T47D (cell line): ENCODE measurements around the gene POLR3C.

Experiments
- DNase-seq, 2 experiments: peaks; one replicate each; pipeline versions ENCODE4 v3.0.0 to v3.0.0-alpha.2; 2011 to 2012; ENCODE audit warnings: low read depth in 1 of 2, low spot score in 1 of 2
- JUND ChIP-seq: IDR thresholded peaks from 2 replicates; pipeline ENCODE4 v1.6.1; 2012; ENCODE audit warnings: low read depth
- in situ Hi-C: cut with HindIII; loops from 2 replicates; pipeline ENCODE4 v1.10.0; 2016; ENCODE audit warnings: low sequenced_read_pairs, low pct_unique_long_range_greater_than_20kb

Gene POLR3C

DNA sequence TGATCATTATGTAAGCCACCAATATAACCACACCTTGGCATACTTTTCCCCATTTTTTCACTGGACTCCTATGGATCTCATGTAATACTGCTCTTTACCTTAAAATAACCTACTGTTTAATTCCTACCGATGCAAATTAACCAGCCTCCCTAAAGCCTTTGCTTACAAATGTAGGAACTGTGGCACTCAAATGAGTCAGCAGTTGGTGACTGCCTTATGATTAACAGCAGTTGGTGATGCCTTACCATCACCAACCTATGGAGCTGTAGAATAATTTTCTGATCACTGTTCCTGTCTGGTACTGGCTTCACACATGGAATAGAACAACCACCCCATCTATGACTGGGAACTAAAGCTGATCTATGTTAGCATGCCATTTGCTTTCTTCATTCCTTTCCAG is 13.7 kb downstream of the POLR3C start:
- no peak for DNase-seq
- in situ Hi-C loops, result no loop called here
- TF ChIP-seq JUND, result no peak

DNA sequence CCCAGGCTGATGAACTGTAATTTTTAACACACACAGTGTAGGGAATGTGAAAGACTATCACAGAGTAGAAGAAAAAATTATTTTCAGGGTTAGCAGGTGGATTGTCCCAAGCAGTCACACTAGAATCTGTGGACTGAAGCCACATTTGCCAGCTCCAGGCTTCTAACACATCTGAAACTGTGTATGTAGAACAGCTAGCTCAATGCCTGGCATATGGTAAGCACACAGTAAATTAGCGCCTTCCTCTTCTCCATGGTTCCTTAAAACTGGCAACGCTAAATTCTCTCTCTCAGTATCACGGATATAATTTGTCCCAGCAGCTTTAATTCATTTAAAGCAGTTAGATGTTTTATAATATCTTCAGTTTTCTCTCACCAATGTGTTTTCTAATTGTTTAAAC is 19.0 kb downstream of the POLR3C start:
- no peak for TF ChIP-seq JUND
- no peak for DNase-seq
- in situ Hi-C loops, result no loop called here

DNA sequence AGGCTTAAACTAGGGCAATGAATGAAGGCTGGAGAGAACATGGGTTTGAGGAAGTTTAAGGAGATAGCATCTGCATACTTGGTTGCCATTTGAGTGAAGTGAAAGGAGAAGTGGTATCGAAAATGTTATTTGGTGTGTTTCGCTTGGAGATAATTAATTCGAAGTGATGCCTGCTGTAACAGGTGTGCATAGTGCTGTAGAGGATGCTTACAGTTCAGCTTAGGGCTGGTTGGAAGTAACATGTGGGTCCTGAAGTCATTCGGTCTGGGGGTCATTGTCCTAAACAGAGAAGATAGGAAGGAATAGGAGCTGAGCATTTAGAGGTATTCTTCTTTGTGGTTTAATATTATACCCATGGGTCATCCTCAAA is 21.1 kb downstream of the POLR3C start:
- no peak for TF ChIP-seq JUND
- in situ Hi-C loops, result no loop called here
- DNase-seq, result peak in 1 of 2 experiments; percentile 37

- in situ Hi-C loops, result no loop called here
- TF ChIP-seq JUND, result no peak
- DNase-seq, result peak; percentile 84 to 88
Observed at GRCh38 chr1:145845514-145846161, 21.6 kb downstream of the POLR3C start, which contains the start of gene NUDT17. Gene NUDT17 (plus strand): TSS chr1:145845630. CDS start chr1:145845641, 11 bp downstream.

DNA sequence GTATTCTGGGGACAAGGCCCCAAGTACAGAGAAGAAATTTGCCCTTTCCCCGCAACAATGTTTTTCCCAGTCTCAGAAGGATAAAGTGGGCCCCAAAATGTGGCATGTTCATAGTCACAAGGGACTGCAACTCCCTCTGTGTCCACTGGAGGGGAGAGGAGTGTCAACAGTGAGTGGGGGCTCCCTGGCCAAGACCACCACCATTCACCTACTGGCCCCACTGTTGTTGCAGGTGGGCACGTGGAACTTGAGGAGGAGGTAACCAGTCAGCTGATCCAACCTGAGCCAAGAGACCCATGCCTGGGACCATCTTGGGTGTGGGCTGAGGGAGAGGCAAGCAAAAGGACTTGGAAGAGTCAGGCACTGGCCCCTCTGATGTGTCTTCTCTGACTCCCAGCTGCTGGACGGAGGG is 22.2 kb downstream of the POLR3C start:
- in situ Hi-C loops, result no loop called here
- no peak for TF ChIP-seq JUND
- peak; percentile 56 to 61 for DNase-seq

DNA sequence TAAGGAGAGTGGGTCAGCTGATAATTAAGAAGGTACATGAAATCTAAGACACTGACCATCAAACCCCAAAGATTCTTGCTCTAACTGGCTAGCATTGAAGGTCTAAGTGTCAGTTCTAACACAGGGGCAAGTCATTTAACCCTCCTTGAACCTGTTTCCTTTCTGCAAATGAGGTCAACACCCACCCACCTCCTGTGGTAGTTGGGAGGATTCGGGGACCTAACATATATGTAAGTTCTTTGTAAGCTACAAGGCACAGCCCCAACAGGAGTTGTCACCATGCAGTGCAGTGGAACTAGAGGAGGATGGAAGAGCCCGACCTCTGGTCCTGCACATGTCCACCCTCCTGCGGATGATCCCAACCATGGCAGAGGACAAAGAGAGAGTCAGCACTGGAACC is 23.8 kb downstream of the POLR3C start:
- no peak for DNase-seq
- TF ChIP-seq JUND, result no peak
- in situ Hi-C loops, result no loop called here

- in situ Hi-C loops, result no loop called here
- TF ChIP-seq JUND, result no peak
- DNase-seq, result peak in 1 of 2 experiments; percentile 54
Observed at GRCh38 chr1:145849356-145850160, 25.6 kb downstream of the POLR3C start.

DNA sequence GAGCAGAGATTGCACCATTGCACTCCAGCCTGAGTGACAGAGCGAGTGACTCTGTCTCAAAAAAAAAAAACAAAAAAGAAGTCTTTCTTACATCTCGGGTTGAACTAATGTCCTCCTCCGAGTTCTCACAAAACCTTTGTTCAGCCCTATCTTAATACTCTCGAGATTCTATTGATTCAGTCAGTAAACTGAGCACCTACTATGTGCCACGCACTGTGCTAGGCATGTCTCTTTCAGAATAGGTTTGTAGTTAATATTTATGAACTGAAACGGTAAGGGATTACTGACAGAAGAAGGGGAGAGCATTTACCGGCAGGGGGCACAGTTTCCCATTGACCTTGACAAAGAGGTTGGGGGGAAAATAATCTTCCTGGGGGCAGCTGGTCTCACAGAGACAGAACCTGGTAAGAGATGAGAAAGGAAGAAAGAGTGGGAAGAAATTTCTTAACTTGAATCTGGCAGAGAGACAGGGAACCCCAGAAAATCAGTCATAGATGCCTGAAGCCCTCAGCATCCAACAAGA is 31.5 kb downstream of the POLR3C start:
- in situ Hi-C loops, result no loop called here
- no peak for DNase-seq

GRCh38 chr1:145857170-145857569 is 33.2 kb downstream of the POLR3C start:
- DNase-seq, result no peak
- in situ Hi-C loops, result no loop called here
- TF ChIP-seq JUND, result no peak

More for the DNA sequence above, 31.5 kb downstream of the POLR3C start:
- no peak for TF ChIP-seq JUND

DNA sequence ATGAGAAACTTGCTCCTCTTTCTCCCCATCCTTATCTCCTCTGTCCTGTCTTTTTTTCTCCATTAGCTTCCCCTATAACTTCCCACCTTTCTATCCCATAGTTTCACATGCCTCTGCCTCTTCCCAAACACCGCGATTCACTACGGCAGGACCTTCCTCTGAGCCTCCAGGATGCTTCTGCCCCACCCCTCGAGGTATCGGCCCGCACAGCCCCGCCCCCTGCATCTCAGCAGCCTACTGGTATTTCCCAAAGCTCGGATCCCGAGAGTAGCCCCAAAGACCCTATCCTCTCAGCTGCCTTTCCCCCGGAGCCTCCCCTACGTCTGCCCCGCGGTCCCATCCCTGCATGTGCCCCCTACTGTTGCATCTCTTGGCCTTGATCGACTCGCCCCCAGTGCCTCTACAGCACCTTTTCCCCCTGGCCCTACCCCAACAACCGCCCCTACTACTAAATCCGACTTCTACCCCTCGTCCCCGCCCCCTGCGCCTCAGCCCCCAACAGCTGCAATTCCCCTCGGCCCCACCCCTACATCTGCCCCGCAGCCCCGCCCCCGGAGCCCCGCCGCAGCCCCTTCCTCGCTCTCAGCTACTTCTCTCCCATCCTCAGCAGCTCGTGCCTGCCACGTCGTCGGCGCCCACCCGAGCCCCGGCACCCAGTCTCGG is 34.4 kb downstream of the POLR3C start:
- in situ Hi-C loops, result no loop called here
- no peak for TF ChIP-seq JUND
- DNase-seq, result peak; percentile 62 to 69

- peak; percentile 96 to 97 for DNase-seq
- in situ Hi-C loops, result no loop called here
Observed at GRCh38 chr1:145858901-145859490, 35.0 kb downstream of the POLR3C start, which contains the start of gene PIAS3. Gene PIAS3 (minus strand): TSS chr1:145859081. CDS start chr1:145858990, 91 bp downstream.

DNA sequence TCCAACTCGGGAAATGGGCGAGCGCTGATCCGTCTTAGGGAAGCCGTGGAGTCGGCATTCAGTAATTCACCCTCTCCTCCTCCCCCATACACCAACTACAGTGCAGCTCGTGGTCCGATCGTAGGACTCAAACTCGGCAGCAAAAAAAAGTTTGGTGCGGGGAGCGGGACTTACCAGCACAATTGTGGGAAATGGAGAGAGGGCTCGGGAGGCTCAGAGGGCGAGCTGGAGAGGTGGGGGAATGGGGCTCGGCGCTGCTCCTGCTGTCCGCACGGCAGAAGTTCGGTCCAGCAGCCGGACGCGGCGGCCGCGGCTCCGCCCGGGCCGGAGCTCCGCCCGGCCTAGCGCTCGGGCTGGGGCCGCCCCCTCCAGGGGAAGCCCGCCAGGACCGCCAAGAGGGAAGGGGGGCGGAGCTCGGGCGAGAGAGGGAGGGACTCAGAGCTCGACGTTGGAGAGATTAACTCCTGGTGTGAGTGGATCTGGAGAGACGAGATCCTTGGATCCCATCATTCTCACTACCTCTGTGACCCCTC is 35.6 kb downstream of the POLR3C start:
- peak; percentile 94 to 95 for DNase-seq
- in situ Hi-C loops, result no loop called here
- TF ChIP-seq JUND, result no peak

More at GRCh38 chr1:145858901-145859490, 35.0 kb downstream of the POLR3C start, which contains the start of gene PIAS3:
- TF ChIP-seq JUND, result no peak
